Measurements from ENCODE around the gene GATAD2B. TPM values are rescaled to one million over a fixed set of nuclear protein-coding genes. Genes with fewer than 3 reads are reported as not detected.

GATAD2B gene
- polyA plus RNA-seq, 3 donors = 1.1 to 11.0 (median 2.0) TPM

- peak; percentile 84 to 93 (median 87) for DNase-seq
- Mint-ChIP-seq H3K36me3 (peaks cover 48 to 60% of the 10 kb centered on the region in 2 donors), H3K4me3 (peak overlapping the region; percentile 71 to 86), H3K9me3 (no peaks in the 10 kb centered on the region), H3K4me1 (peaks cover 70% of the 10 kb centered on the region), H3K27ac (peak overlapping the region; percentile 96 to 99 (median 97)), H3K27me3 (ENCODE audit: low read depth in 3 of 3) (peaks cover 0 to 5% (median 0%) of the 10 kb centered on the region in 3 donors)
- Histone ChIP-seq H3K79me2 (ENCODE audit: insufficient read depth, low read length) (peaks cover 30% of the 10 kb centered on the region), H4K20me1 (ENCODE audit: insufficient read depth, low read length) (peaks cover 22% of the 10 kb centered on the region), H3K4me3 (replicated peaks in 1 of 3; ENCODE audit: low read depth in 2 of 3, low read length in 3 of 3) (peak overlapping the region; percentile 23 to 93 (median 29)), H3K27me3 (ENCODE audit: control insufficient read depth in 2 of 2, insufficient read depth in 2 of 2, low read length in 2 of 2) (no peaks in the 10 kb centered on the region), H3K4me2 (replicated peaks; ENCODE audit: extremely low read depth, low read length, poor library complexity, severe bottlenecking) (peak overlapping the region; percentile 96), H2AFZ (ENCODE audit: insufficient read depth, low read depth, low read length, poor library complexity, severe bottlenecking) (peak overlapping the region; percentile 76), H3K9me3 (replicated peaks in 1 of 2; ENCODE audit: control insufficient read depth in 1 of 2, insufficient read depth in 1 of 2, low read length in 2 of 2) (no peaks in the 10 kb centered on the region), H3K9ac (ENCODE audit: insufficient read depth, low read length, poor library complexity, severe bottlenecking) (peak overlapping the region; percentile 67), H3K36me3 (replicated peaks in 1 of 2; ENCODE audit: control insufficient read depth in 1 of 2, insufficient read depth in 2 of 2, low read length in 2 of 2) (peaks cover 29 to 50% of the 10 kb centered on the region in 2 donors), H3K4me1 (ENCODE audit: control insufficient read depth in 1 of 2, insufficient read depth in 2 of 2, low read length in 2 of 2) (peaks cover 71 to 72% of the 10 kb centered on the region in 2 donors), H3K27ac (ENCODE audit: low read depth in 1 of 2, low read length in 2 of 2) (peak overlapping the region; percentile 92 to 93)
- 10% methylated on average over 3 of the region's 12 CpGs for WGBS (ENCODE audit: insufficient coverage)
- no peak for TF ChIP-seq CTCF (IDR thresholded peaks at IDR 0.05)
- intact Hi-C loops (cut with micrococcal nuclease) = no loop called here
Observed at GRCh38 chr1:153773096-153773921, 149.5 kb downstream of the GATAD2B start.

GRCh38 chr1:153771841-153772593 is 150.8 kb downstream of the GATAD2B start:
- H3K4me3 Mint-ChIP-seq = no peak overlapping the region
- peaks cover 36 to 50% of the 10 kb centered on the region in 2 donors for H3K36me3 ChIP-seq (replicated peaks in 1 of 2; ENCODE audit: control insufficient read depth in 1 of 2, insufficient read depth in 2 of 2, low read length in 2 of 2)
- 89% methylated on average over 17 of the region's 21 CpGs for WGBS (ENCODE audit: insufficient coverage)
- H2AFZ ChIP-seq (ENCODE audit: insufficient read depth, low read depth, low read length, poor library complexity, severe bottlenecking) = no peak overlapping the region
- H4K20me1 ChIP-seq (ENCODE audit: insufficient read depth, low read length) = peaks cover 9% of the 10 kb centered on the region
- H3K9me3 Mint-ChIP-seq = no peaks in the 10 kb centered on the region
- H3K4me1 Mint-ChIP-seq = peaks cover 64% of the 10 kb centered on the region
- peak overlapping the region; percentile 92 to 93 for H3K27ac ChIP-seq (ENCODE audit: low read depth in 1 of 2, low read length in 2 of 2)
- DNase-seq = no peak
- no peak overlapping the region for H3K4me2 ChIP-seq (replicated peaks; ENCODE audit: extremely low read depth, low read length, poor library complexity, severe bottlenecking)
- H3K36me3 Mint-ChIP-seq = peaks cover 50 to 60% of the 10 kb centered on the region in 2 donors
- H3K9ac ChIP-seq (ENCODE audit: insufficient read depth, low read length, poor library complexity, severe bottlenecking) = no peak overlapping the region
- peaks cover 19% of the 10 kb centered on the region for H3K79me2 ChIP-seq (ENCODE audit: insufficient read depth, low read length)
- H3K4me3 ChIP-seq (replicated peaks in 1 of 3; ENCODE audit: low read depth in 2 of 3, low read length in 3 of 3) = no peak overlapping the region
- H3K27ac Mint-ChIP-seq = peak overlapping the region in 6 of 7 donors; percentile 54 to 99 (median 96)
- no peaks in the 10 kb centered on the region for H3K27me3 ChIP-seq (ENCODE audit: control insufficient read depth in 2 of 2, insufficient read depth in 2 of 2, low read length in 2 of 2)
- no peak for TF ChIP-seq CTCF (IDR thresholded peaks at IDR 0.05)
- H3K9me3 ChIP-seq (replicated peaks in 1 of 2; ENCODE audit: control insufficient read depth in 1 of 2, insufficient read depth in 1 of 2, low read length in 2 of 2) = no peaks in the 10 kb centered on the region
- peaks cover 61 to 64% of the 10 kb centered on the region in 2 donors for H3K4me1 ChIP-seq (ENCODE audit: control insufficient read depth in 1 of 2, insufficient read depth in 2 of 2, low read length in 2 of 2)
- peaks cover 0 to under 1% (median 0%) of the 10 kb centered on the region in 3 donors for H3K27me3 Mint-ChIP-seq (ENCODE audit: low read depth in 3 of 3)
- intact Hi-C loops (cut with micrococcal nuclease) = no loop called here

Measured in CD14-positive monocyte (primary cell).